MM.1S (cell line): ENCODE measurements around the gene PHKA2.

ENCODE experiments used
- DNase-seq: peaks from one replicate; pipeline ENCODE4 v3.0.0-alpha.2; 2015
- H2AFZ ChIP-seq: fragments of 300-600 bp; sonication (generic); 2 replicates; pipeline ENCODE4 v1.6.0; 2016; ENCODE audit warnings: antibody characterized with exemption, low read length
- H3F3A ChIP-seq: fragments of 300-600 bp; sonication (generic); 2 replicates; pipeline ENCODE4 v1.6.1; 2016; ENCODE audit warnings: mild to moderate bottlenecking, antibody characterized with exemption, low read length, moderate library complexity, mixed read lengths; ENCODE audit not compliant: insufficient read depth
- H3K27ac ChIP-seq: fragments of 300-600 bp; sonication (generic); 2 replicates; pipeline ENCODE4 v1.5.1; 2016; ENCODE audit warnings: mild to moderate bottlenecking, low read length
- H3K27me3 ChIP-seq: fragments of 300-600 bp; sonication (generic); replicated peaks from 2 replicates; pipeline ENCODE4 v1.6.0; 2016; ENCODE audit warnings: low read length; ENCODE audit not compliant: insufficient read depth
- H3K36me3 ChIP-seq: fragments of 300-600 bp; sonication (generic); replicated peaks from 2 replicates; pipeline ENCODE4 v1.6.1; 2016; ENCODE audit warnings: mild to moderate bottlenecking, low read length, mixed read lengths; ENCODE audit not compliant: insufficient read depth
- H3K4me1 ChIP-seq: fragments of 300-600 bp; sonication (generic); 2 replicates; pipeline ENCODE4 v1.6.1; 2016; ENCODE audit warnings: low read length, mixed read lengths
- H3K4me2 ChIP-seq: fragments of 300-600 bp; sonication (generic); 2 replicates; pipeline ENCODE4 v1.6.0; 2016; ENCODE audit warnings: low read depth, low read length
- H3K4me3 ChIP-seq: fragments of 300-600 bp; sonication (generic); 2 replicates; pipeline ENCODE4 v1.5.1; 2016; ENCODE audit warnings: low read length, mixed read lengths
- H3K79me2 ChIP-seq: fragments of 300-600 bp; sonication (generic); 2 replicates; pipeline ENCODE4 v1.6.1; 2016; ENCODE audit warnings: mixed run types, low read length, mixed read lengths
- H3K9ac ChIP-seq: fragments of 300-600 bp; sonication (generic); 2 replicates; pipeline ENCODE4 v1.6.1; 2016; ENCODE audit warnings: low read length, mixed read lengths
- H3K9me2 ChIP-seq: fragments of 300-600 bp; sonication (generic); replicated peaks from 2 replicates; pipeline ENCODE4 v1.6.1; 2016; ENCODE audit warnings: mild to moderate bottlenecking, low read length, mixed read lengths; ENCODE audit not compliant: insufficient read depth
- H3K9me3 ChIP-seq: fragments of 300-600 bp; sonication (generic); replicated peaks from 2 replicates; pipeline ENCODE4 v1.6.1; 2016; ENCODE audit warnings: mild to moderate bottlenecking, low read length, mixed read lengths; ENCODE audit not compliant: insufficient read depth
- H4K20me1 ChIP-seq: fragments of 300-600 bp; sonication (generic); 2 replicates; pipeline ENCODE4 v1.6.1; 2016; ENCODE audit warnings: mild to moderate bottlenecking, low read length, moderate library complexity, mixed read lengths; ENCODE audit not compliant: insufficient read depth
- CTCF ChIP-seq: fragments of 300-600 bp; sonication (generic); IDR thresholded peaks from 2 replicates; pipeline ENCODE4 v1.5.1; 2016; ENCODE audit warnings: antibody characterized with exemption, low read length, mixed read lengths
- EZH2 ChIP-seq: fragments of 300-600 bp; sonication (generic); optimal IDR thresholded peaks from 2 replicates; pipeline ENCODE3; 2017; ENCODE audit warnings: low read depth, mild to moderate bottlenecking, antibody characterized with exemption, low read length, mixed read lengths
- EZH2phosphoT487 ChIP-seq: fragments of 300-600 bp; sonication (generic); IDR thresholded peaks from 2 replicates; pipeline ENCODE4 v1.6.1; 2018; ENCODE audit warnings: antibody characterized with exemption, low read length

The PHKA2 gene

GRCh38 chrX:18917831-18918230 lies 66.1 kb downstream of the PHKA2 start:
- TF ChIP-seq CTCF (no peak), EZH2 (no peak), EZH2phosphoT487 (no peak)
- Histone ChIP-seq H3K4me3 (no peak overlapping the region), H3F3A (no peaks in the 10 kb centered on the region), H4K20me1 (no peaks in the 10 kb centered on the region), H3K27me3 (no peaks in the 10 kb centered on the region), H3K4me1 (no peaks in the 10 kb centered on the region), H3K27ac (no peak overlapping the region), H3K79me2 (no peaks in the 10 kb centered on the region), H3K9me3 (no peaks in the 10 kb centered on the region), H3K9ac (no peak overlapping the region), H3K4me2 (no peak overlapping the region), H2AFZ (no peak overlapping the region), H3K36me3 (no peaks in the 10 kb centered on the region), H3K9me2 (no peaks in the 10 kb centered on the region)
- no peak for DNase-seq

- Histone ChIP-seq H3K36me3 (no peaks in the 10 kb centered on the region), H2AFZ (no peak overlapping the region), H3K4me3 (no peak overlapping the region), H3K9me2 (no peaks in the 10 kb centered on the region), H4K20me1 (no peaks in the 10 kb centered on the region), H3K9me3 (no peaks in the 10 kb centered on the region), H3K4me2 (no peak overlapping the region), H3K79me2 (no peaks in the 10 kb centered on the region), H3K9ac (no peak overlapping the region), H3F3A (no peaks in the 10 kb centered on the region), H3K4me1 (no peaks in the 10 kb centered on the region), H3K27ac (no peak overlapping the region), H3K27me3 (no peaks in the 10 kb centered on the region)
- TF ChIP-seq CTCF (no peak), EZH2phosphoT487 (no peak), EZH2 (no peak)
- no peak for DNase-seq
Observed at GRCh38 chrX:18906286-18906685, 77.6 kb downstream of the PHKA2 start.

- Histone ChIP-seq H3K27ac (no peak overlapping the region), H3K9ac (no peak overlapping the region), H3K9me2 (no peaks in the 10 kb centered on the region), H4K20me1 (no peaks in the 10 kb centered on the region), H3K36me3 (no peaks in the 10 kb centered on the region), H3K4me2 (no peak overlapping the region), H3K4me1 (no peaks in the 10 kb centered on the region), H3K79me2 (no peaks in the 10 kb centered on the region), H3K4me3 (no peak overlapping the region), H3K27me3 (no peaks in the 10 kb centered on the region), H3F3A (no peaks in the 10 kb centered on the region), H2AFZ (no peak overlapping the region), H3K9me3 (no peaks in the 10 kb centered on the region)
- DNase-seq: no peak
- no peak for TF ChIP-seq EZH2
- TF ChIP-seq EZH2phosphoT487: no peak
- TF ChIP-seq CTCF: no peak
Observed at GRCh38 chrX:18900401-18900976, 83.4 kb downstream of the PHKA2 start.
